HG03342 (cell line): ENCODE measurements around the gene OR2H1.
"Not testable (repeated sequence)": the region's sequence is repeated elsewhere in the genome, so short reads cannot be mapped to it uniquely, and the experiment has no call there.

ENCODE experiments used
- ATAC-seq: cut with Tn5 transposase; IDR thresholded peaks from one replicate; pipeline ENCODE4 v1.9.1; 2021; ENCODE audit warnings: mild to moderate bottlenecking, moderate library complexity; ENCODE audit not compliant: unreplicated experiment

Gene OR2H1

DNA sequence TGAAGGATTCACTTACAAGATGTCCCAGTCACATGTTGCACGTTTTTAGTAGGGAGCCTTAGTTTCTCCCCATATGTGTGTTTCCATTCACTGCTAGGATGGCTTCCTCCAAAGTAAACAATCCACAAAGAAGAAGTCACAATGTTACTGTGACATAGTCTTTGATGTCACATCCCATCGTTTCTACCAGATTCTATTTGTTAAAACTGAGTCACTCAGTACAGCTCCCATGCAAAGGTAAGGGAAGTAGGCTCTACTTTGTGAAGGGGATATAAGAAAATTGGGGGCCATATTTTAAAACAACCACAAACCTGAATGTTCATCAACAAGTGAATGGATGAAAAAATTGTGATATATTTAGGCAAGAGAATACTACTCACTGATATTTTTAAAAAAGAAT, at the start of gene OR2H1, which contains the start of gene OR11A1:
TSS of gene OR2H1 (plus strand) at position 185 of the 400 bp plus-strand sequence. CDS start 4,615 bp downstream, outside the sequence.
TSS of gene OR11A1 (minus strand) at position 101 of the 400 bp plus-strand sequence. CDS start 29,430 bp downstream, outside the sequence.
- no peak for ATAC-seq

DNA sequence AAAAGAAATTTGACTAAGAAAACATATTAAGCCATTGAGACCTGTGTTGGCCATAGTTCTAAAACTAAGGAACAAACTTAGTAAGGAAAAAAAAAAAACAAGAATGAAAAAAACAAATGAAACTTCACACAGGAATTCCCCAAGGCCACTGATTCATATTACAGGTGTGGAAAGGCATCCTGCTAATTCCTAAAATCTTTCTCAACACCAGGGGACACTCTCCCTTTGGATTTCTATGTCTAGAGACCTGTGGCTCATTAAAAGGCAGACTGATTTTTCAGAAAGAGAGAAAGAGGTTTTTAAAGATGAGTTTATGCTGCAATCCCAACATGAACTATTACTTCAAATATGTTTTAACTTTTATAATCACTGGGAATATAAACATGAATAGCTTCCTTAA, 42.4 kb upstream of the OR2H1 start, which contains the start of gene OR12D1:
TSS of gene OR12D1 (plus strand) at position 341 of the 400 bp plus-strand sequence.
- ATAC-seq: no peak

DNA sequence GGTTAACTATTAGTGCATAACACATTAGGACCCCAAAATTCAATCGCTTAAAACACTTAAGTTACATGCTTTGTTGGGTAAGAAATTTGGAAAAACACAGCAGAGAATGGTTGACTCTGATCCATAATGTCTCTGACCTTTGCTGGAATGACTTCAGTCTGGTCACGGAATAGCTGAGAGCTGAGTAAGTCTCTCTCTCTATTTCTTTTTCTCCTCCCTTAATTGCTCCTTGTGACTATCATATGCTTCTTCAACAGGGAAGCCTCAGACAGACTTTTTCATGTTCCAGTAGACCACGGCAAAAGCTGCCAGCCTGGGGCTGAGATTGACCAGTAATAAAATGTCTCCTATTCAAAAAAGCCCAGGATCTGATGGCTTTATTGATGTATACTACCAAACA, 37.4 kb upstream of the OR2H1 start:
- no peak for ATAC-seq

DNA sequence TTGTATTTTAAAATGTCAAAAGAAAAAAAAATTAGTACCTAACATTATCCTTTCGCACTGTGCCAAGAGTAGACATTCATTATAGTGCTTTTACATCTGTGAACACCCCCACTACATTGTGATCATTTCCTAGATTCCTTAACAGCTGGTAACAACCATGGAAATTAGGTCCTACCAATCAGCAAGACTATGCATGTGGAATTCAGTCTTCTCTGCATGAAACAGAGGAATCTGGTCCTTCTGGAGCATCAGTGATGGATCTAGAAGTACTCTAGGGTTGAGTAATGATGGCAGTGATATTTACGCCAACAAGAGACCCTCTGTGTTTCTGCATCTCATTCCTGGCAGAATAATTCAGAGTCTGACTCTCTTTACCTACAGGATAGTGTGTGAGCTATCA, 32.8 kb upstream of the OR2H1 start:
- no peak for ATAC-seq

DNA sequence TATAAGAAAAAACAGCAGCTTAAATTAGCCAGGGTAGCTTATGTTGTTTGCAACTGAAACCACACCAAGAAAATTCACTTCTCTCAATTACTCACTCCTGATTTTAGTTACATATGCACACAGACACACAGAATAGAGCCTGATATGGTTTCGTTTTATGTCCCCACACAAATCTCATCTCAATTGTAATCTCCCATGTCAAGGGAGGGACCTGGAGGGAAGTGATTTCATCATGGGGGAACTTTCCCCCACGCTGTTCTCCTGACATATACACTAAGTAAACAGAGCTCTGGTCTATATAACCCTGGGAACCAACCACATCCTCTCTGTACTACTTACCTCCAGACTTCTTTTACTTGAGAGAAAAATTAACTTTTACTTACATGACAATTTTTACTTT, 32.4 kb upstream of the OR2H1 start:
- ATAC-seq: no peak

DNA sequence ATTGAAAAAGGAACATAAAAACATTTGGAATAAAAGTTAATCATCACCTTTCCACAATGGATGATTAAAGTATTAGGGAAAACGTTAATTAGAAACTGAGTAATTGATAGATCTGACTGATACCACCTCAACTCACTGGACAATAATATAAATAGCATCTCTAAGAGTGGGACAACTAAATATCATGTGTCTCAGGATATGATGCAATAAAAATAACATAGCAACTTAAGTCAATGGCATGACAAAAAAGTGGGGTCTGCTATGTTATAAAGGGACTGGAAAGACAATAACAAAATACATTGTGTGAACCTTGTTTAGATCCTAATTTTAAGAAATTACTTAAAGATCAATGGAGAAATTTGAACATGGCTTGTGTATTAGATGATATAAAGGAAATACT, 31.9 kb upstream of the OR2H1 start:
- no peak for ATAC-seq

DNA sequence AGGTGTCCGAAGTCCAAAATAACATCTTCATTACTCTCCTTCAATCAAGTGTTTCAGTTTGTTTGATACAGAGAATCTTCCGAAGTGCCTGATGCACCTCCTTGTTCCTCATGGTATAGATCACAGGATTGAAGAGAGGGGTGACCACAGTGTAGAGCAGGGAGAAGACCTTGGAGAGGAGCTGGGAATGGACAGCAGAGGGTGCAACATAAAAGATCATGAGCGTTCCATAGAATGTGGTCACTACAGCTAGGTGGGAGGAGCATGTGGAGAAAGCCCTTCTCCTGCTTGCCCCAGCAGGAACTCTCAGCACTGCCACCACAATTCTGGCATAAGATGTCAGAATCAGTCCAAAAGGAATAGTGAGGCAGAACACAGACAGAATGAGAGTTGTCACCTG, 30.3 kb upstream of the OR2H1 start:
- no peak for ATAC-seq

DNA sequence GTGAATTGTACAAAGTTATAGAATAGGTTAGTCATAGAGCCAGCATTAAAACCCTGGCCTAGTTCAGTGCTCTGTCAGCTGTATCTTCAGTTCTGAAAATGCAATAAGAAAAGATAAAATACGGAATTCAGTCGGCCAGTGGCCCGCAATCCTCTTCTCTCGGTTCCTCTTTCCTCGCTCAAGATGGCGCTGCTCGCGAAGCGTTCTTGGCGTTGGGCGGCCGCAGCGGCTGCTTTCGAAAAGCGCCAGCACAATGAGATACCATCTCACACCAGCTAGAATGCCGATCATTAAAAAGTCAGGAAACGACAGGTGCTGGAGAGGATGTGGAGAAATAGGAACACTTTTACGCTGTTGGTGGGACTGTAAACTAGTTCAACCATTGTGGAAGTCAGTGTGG, 20.2 kb upstream of the OR2H1 start:
- not testable (repeated sequence) for ATAC-seq

DNA sequence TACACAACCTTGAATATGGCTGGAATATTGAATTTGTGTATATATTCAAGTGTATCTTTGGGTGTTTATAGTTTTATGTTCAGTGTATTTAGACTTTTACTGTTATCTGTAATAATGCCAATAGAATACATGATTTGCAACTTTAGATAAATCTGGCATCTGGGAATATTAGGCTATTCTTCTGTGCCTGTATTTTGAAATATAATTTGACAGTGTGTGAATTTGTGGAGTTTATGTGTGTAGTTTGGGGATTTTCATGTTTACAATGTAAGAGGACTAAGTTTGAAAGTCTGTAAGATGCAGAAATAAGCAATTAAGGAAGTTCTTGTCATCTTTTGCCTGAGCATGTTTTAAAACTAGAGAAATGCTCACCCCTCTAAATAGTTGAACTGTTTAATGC, 17.9 kb upstream of the OR2H1 start, which contains the start of gene OR10C1:
TSS of gene OR10C1 (plus strand) at position 301 of the 400 bp plus-strand sequence. CDS start 710 bp downstream, outside the sequence.
- ATAC-seq: no peak

DNA sequence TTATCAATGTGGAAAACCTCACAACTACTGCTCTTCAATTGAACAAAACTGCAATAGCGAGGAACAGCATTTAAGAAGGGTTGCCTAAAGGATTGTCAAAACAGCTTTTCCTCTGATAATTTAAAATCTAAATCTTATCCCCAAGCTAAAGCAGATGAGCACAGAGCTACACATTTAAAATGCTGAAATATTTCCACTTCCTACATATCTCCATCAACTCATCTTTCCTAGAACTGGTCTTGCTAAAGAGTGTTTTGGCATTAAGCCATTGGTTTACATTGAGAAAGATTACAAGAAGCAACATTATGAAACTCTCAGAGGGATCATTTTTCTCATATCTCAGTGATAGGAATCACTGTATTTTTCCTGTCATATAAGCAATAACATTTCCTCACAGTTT, 14.2 kb upstream of the OR2H1 start:
- ATAC-seq: no peak

DNA sequence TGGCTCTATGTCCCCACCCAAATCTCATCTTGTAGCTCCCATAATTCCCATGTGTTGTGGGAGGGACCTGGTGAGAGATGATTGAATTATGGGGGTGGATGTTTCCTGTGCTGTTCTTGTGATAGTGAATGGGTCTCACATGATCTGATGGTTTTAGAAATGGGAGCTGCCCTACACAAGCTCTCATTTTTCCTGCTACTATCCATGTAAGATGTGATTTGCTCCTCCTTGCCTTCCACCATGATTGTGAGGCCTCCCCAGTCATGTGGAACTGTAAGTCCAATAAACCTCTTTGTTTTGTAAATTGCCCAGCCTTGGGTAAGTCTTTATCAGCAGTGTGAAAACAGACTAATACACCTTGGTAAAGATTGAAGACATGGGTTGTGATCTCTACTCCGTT, 12.9 kb upstream of the OR2H1 start:
- not testable (repeated sequence) for ATAC-seq

DNA sequence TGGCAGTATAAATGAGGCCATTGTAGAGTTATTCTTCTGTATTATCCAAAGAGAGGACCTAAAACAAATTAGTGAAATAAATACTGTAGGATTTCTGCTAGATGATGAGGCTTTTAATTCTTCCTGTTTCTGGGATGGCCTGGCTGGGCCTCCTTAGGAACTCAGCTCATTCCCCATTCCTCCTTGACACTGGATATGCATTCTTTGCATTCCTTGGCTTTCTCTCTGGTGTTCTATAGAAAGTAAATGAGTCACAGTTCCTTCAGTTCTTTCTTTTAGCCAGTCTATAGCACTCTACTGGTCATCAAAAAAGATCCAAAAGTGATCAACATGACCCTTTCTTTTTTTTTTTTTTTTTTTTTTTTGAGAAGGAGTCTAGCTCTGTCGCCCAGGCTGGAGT, 9.3 kb upstream of the OR2H1 start:
- ATAC-seq: no peak

DNA sequence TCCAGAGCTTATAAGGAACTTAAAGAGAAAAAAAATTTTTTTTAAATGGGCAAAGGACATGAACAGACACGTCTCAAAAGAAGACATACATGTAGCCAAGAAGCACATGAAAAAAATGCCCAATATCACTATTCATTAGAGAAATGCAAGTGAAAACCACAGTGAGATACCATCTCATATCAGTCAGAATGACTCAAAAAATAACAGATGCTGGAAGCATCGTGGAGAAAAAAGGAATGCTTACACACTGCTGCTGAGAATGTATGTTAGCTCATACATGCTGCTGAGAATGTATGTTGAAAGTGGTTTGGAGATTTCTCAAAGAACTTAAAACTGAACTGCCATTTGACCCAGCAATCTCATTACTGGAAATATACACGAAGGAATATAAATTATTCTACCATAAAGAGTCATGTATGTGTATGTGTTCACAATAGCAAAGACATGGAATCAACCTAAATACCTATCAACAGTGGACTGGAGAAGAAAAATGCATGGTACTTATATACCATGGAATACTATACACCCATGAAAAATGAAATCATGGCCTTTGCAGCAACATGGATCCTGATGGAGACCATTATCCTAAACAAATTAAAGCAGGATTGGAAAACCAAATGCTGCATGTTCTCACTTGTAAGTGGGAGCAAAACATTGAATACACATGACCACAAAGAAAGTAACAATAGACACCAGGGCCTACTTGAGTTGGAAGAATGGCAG, 5.3 kb upstream of the OR2H1 start:
- no peak for ATAC-seq

DNA sequence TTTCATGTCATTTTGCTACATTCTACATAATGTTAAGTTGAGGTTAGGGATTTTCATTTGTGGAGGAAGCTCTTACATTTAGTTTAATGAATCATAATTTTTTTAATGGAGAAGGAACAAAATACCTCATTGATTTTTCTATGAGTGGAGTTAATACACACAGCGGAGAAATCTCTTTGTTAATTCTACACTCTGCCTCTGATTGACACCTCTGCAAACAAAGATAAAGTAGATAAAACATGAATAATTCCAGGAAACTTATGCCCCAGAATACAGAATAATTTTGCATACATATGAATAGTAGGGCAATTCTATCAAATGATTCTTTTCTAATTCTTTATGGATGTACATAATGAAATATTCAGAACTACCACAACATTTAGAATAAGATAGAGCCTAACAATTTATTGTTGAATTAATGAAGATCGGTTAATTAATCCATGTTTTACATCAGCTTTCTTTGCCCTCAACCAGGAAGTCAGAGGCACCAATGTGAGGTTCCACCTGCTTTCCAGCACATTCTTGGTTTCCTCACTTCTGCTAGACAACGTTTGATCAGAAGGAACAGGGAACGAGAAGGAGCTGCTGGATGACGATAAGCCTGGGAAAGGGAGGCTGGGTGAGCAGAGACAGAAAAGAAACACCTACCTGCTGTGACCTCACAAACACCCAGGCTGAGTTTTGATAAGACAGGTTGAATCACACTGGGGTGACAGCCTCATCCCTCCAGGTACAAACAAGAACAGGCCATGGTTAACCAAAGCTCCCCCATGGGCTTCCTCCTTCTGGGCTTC, 4.3 kb downstream of the OR2H1 start:
- ATAC-seq: no peak

DNA sequence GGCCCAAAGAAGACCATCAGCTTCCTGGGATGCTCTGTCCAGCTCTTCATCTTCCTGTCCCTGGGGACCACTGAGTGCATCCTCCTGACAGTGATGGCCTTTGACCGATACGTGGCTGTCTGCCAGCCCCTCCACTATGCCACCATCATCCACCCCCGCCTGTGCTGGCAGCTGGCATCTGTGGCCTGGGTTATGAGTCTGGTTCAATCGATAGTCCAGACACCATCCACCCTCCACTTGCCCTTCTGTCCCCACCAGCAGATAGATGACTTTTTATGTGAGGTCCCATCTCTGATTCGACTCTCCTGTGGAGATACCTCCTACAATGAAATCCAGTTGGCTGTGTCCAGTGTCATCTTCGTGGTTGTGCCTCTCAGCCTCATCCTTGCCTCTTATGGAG, 5.1 kb downstream of the OR2H1 start:
- no peak for ATAC-seq

DNA sequence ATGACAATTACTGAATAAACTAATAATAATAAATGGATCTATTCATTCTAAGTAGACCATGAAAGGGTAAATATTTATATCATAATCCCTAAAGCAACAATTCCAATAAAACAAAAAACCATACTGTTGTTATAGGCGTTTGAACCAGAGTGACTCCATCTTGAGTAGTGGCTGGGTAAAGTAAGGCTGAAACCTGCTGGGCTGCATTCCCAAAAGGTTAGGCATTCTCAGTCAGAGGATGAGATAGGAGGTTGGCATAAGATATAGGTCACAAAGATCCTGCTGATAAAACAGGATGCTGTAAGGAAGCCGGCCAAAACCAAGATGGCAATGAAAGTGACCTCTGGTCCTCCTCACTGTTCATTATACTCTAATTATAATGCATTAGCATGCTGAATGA, 8.3 kb downstream of the OR2H1 start:
- ATAC-seq: no peak

DNA sequence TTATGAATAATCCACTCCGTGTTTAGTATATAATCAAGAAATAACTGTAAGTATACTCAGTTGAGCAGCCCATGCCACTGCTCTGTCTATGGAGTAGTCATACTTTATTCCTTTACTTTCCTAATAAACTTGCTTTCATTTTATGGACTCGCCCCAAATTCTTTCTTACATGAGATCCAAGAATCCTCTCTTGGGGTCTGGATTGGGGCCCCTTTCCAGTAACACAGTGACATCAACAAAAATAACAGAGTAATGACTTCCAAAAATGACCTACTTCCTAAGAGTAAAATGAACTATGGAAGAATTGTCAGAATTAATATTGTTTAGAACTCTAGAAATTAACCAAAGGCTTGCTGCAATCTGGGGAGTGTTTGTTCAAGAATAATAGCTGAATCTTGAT, 8.8 kb downstream of the OR2H1 start:
- no peak for ATAC-seq

DNA sequence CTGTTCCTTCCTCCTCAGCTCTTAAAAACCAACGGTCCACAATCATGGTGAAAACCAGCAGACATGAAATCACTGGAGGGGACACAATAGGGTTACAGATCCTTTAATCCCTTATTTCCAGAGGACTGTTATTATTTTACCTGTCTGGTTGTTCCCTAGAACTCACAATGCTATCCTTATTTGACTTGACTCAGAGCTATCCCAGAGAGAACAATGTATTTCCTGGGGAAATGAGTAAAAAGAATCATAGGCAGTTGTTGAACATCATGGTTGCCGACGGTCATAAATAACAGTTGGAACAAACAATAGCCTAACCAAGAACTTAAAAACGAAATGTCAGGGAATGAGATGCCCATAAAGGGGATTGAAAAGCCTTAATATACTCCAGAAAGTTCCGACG, 9.3 kb downstream of the OR2H1 start:
- ATAC-seq: no peak

DNA sequence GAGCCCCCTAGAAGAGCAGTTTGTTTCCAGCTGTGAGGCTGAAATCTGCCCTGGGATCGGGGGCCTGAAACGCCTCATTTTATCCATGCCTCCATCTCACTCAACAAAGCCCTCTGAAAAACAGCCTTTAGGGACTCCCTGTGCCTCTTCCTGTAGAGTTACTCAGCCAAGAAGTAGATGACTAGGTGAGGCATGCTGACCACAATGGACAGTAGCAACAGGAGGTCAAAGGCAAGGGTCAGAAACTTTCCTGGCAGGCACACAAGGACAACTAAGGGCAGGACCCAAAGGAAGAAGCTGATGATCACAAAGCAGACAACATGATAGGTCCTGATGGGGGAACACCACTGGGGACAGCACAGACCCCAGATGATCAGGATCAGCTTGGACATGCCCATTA, 18.0 kb downstream of the OR2H1 start:
- no peak for ATAC-seq

DNA sequence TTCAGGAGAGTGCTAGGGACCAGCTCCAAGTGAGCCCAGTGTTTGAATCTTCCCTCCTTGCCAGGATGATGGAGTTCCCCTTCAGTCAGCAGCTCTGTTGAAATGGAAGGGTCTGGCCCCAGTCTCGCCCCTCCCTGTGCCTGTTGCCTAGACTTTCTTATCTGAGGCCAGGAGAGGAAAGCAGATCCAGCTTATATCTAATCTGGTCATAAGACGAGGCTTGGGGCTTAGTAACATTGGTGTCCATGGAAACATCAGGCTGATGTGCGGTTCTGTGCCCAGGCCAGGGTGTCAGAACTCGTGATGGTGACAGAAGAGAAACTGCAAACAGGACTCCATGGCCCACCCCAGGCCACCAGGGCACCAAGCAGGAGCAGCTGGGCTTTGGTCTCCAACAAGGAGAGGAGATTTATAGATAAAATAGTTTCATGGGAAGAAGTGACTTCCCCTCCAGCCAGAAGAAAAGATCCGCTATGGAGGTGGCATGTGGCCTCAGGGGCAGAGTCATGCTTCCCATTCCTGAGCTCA, 21.0 kb downstream of the OR2H1 start:
- ATAC-seq: no peak

DNA sequence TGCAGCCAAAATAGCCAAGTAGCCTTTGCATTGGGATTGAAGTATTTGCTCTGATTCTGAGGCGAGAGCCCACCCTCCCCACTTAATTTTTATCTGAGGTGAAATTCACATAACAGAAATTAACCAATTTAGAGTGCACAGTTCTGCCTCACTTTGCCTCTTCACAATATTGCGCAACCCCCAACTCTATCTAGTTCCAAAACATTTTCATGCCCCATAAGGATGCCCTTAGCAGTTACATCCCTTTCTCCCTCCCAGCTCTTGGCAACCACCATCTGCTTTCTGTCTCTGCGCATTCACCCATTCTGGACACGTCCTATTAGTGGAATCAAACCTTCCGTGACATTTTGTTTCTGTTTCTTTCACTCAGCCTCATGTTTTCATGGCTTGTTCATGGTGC, 21.8 kb downstream of the OR2H1 start:
- no peak for ATAC-seq

DNA sequence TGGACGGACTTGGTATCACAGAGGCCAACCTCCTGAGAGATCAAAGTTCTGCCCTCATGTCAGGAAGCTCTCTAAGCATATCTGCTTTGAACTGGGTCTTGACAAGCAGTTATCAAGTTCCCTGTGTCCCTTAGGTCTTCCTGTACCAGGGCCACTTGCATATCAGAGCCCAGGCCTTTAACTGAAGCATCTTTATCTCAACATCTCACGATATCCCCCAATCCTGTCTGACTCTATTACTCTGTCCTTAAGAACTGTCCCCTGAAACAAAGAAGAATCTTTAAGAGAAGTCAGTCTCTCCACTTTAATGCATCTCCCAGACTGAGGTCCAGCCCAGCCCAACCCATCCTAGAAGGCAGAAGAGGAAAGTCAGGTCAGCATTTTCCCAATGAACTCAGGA, 22.6 kb downstream of the OR2H1 start:
- ATAC-seq: no peak
